Suprapubic skin (tissue), 4 donors: ENCODE measurements around the gene NEURL1B. TPM values are rescaled to one million over a fixed set of nuclear protein-coding genes. Genes with fewer than 3 reads are reported as not detected.

Source experiments
- DNase-seq, 2 donors: peaks; one replicate each; pipeline ENCODE4 v3.0.0-alpha.2; 2019; ENCODE audit warnings: low spot score in 2 of 2
- H3K27ac ChIP-seq: fragments of 200-600 bp; sonication (generic); one replicate; pipeline ENCODE4 v1.5.1; 2019
- H3K27me3 ChIP-seq: fragments of 200-600 bp; sonication (generic); one replicate; pipeline ENCODE4 v1.5.1; 2019
- H3K36me3 ChIP-seq: fragments of 200-600 bp; sonication (generic); one replicate; pipeline ENCODE4 v1.5.1; 2019
- H3K4me1 ChIP-seq: fragments of 200-600 bp; sonication (generic); one replicate; pipeline ENCODE4 v1.5.1; 2019
- H3K4me3 ChIP-seq: fragments of 200-600 bp; sonication (generic); one replicate; pipeline ENCODE4 v1.5.1; 2019; ENCODE audit warnings: mild to moderate bottlenecking
- H3K9me3 ChIP-seq: fragments of 200-600 bp; sonication (generic); one replicate; pipeline ENCODE4 v1.5.1; 2019
- EP300 ChIP-seq: sonication (generic); formaldehyde crosslinking; IDR thresholded peaks from one replicate; pipeline ENCODE4 v1.6.1; 2017; ENCODE audit warnings: antibody characterized with exemption
- POLR2A ChIP-seq, 2 donors: fragments of 450-650 bp; IDR thresholded peaks; one replicate each; pipeline ENCODE4 v1.6.1; 2017; ENCODE audit warnings: antibody characterized with exemption in 2 of 2, mild to moderate bottlenecking in 2 of 2, moderate library complexity in 2 of 2
- POLR2AphosphoS5 ChIP-seq, 3 donors: sonication (generic); formaldehyde crosslinking; IDR thresholded peaks; one replicate each; pipeline ENCODE4 v1.6.1; 2017; ENCODE audit warnings: antibody characterized with exemption in 3 of 3
- WGBS: methylation state at CpG from one replicate; pipeline ENCODE4 v1.1.5; 2018; 5-methylcytosine and 5-hydroxymethylcytosine counted together
- total RNA-seq, 4 donors: library from RNA; depleted of rRNA; stranded (reverse); fragments of >200 nt; gene quantifications; one replicate each; pipeline ENCODE4 v1.1.0, GENCODE V29; 2016
- TF ChIP-seq, protein P1 (sequence below), 2 donors: fragments of 200-600 bp in 1 of 2; fragments of 450-650 bp in 1 of 2; sonication (generic) in 1 of 2; IDR thresholded peaks; one replicate each; pipeline ENCODE4 v1.5.1; 2016 to 2019; ENCODE audit warnings: antibody characterized with exemption in 2 of 2, mild to moderate bottlenecking in 1 of 2, moderate library complexity in 1 of 2

The NEURL1B gene
- total RNA-seq, 4 donors from 2014 or later, result 18.5 to 40.9 (median 30.4) TPM

DNA sequence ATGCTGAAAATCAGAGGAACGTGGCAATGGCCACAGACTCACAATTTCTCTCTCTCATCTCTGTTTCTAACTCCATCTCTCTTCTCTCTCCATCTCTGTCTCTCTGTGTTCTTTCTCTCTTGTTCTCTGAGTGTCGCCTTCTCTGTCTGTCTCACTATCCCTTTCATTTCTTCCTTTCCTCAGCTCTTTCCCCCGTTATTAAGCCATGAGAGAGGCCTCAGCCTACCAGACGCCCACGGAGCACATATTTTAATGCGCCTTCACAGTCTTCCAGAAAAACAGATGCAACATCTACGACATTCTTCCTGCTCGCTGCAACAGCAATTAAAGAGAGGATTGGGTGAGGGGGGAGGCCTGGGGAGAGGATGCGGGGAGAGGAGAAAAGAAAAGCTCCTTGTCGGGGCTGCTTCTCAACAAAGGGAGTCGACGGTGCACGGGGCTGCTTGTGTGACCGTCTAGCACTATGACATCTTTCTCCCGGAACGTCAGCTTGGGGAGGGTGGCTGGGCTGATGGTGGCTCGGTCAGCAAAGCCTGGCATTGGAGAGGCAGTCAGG lies 37.7 kb upstream of the NEURL1B start:
- no peaks in the 10 kb centered on the region for H3K36me3 ChIP-seq
- no peaks in the 10 kb centered on the region for H3K27me3 ChIP-seq
- H3K4me1 ChIP-seq, result peaks cover 3% of the 10 kb centered on the region
- H3K9me3 ChIP-seq, result no peaks in the 10 kb centered on the region
- H3K27ac ChIP-seq, result peak overlapping the region; percentile 2
- H3K4me3 ChIP-seq, result no peak overlapping the region
- no peak for DNase-seq
- WGBS, result 48% methylated on average over 17 of the region's 17 CpGs
- no peak for TF ChIP-seq POLR2A (IDR thresholded peaks at IDR 0.05)
- TF ChIP-seq, protein P1, sequence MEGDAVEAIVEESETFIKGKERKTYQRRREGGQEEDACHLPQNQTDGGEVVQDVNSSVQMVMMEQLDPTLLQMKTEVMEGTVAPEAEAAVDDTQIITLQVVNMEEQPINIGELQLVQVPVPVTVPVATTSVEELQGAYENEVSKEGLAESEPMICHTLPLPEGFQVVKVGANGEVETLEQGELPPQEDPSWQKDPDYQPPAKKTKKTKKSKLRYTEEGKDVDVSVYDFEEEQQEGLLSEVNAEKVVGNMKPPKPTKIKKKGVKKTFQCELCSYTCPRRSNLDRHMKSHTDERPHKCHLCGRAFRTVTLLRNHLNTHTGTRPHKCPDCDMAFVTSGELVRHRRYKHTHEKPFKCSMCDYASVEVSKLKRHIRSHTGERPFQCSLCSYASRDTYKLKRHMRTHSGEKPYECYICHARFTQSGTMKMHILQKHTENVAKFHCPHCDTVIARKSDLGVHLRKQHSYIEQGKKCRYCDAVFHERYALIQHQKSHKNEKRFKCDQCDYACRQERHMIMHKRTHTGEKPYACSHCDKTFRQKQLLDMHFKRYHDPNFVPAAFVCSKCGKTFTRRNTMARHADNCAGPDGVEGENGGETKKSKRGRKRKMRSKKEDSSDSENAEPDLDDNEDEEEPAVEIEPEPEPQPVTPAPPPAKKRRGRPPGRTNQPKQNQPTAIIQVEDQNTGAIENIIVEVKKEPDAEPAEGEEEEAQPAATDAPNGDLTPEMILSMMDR (IDR thresholded peaks at IDR 0.05), result no peak
- TF ChIP-seq POLR2AphosphoS5 (IDR thresholded peaks at IDR 0.05), result no peak
- TF ChIP-seq EP300, result no peak

DNA sequence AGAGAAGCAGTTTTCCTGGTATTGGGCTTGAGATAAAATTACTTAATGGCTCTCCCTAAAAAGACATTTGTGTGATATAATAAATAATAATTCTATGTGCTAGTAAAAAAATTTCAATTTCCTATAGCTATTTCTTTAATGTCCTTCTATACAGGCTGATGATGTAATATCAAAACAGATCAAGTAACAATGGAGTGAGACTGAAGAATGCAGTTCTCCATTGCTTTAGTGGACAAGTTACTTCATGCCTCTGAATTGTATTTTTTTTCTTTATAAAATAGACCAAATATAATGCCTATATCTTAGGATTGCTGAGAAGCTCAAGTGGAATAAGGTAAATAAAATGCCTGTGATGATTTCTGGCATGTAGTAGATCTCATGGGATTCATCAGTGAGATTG lies 35.6 kb upstream of the NEURL1B start:
- H3K9me3 ChIP-seq, result no peaks in the 10 kb centered on the region
- no peak overlapping the region for H3K4me3 ChIP-seq
- H3K36me3 ChIP-seq, result no peaks in the 10 kb centered on the region
- H3K4me1 ChIP-seq, result no peaks in the 10 kb centered on the region
- H3K27ac ChIP-seq, result no peak overlapping the region
- no peaks in the 10 kb centered on the region for H3K27me3 ChIP-seq
- TF ChIP-seq, protein P1 (IDR thresholded peaks at IDR 0.05), result no peak
- TF ChIP-seq EP300 (no peak), POLR2AphosphoS5 (IDR thresholded peaks at IDR 0.05) (no peak), POLR2A (IDR thresholded peaks at IDR 0.05) (no peak)
- DNase-seq, result no peak

DNA sequence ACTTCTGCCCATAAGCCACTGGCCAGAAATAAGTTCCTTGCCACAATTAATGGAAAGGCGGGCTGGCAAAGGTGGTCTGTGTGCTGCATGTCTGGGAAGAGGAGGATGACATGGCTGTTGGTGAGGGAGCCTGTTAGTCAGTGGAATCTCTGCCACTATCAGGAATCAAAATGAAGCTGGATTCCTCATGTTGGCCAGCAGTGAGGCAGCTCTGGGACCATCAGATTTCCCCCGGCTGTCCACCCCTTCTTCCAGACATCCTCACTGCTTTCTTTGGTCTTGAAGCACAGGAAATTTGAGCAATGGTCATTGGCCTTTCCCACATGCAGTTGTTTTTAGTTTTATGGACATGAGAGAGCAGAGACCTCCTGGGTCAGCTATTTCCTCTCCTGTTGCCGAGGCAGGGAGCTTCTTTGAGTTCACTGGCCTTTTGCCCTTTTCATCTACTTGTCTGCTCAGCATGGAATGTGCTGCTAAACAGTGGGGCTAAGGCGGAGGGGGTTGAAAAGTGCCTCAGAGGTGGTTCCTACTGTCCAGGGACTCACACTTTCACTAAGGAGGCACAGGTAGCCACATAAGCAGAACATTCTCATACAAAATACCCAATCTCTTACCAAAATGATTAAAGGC lies 34.8 kb upstream of the NEURL1B start:
- DNase-seq, result no peak
- no peaks in the 10 kb centered on the region for H3K27me3 ChIP-seq
- no peak overlapping the region for H3K27ac ChIP-seq
- TF ChIP-seq POLR2A (IDR thresholded peaks at IDR 0.05), result no peak
- no peak for TF ChIP-seq POLR2AphosphoS5 (IDR thresholded peaks at IDR 0.05)
- TF ChIP-seq, protein P1 (IDR thresholded peaks at IDR 0.05), result no peak
- no peak for TF ChIP-seq EP300
- 75% methylated on average over 4 of the region's 4 CpGs for WGBS
- H3K4me3 ChIP-seq, result no peak overlapping the region
- H3K9me3 ChIP-seq, result no peaks in the 10 kb centered on the region
- H3K4me1 ChIP-seq, result no peaks in the 10 kb centered on the region
- no peaks in the 10 kb centered on the region for H3K36me3 ChIP-seq

DNA sequence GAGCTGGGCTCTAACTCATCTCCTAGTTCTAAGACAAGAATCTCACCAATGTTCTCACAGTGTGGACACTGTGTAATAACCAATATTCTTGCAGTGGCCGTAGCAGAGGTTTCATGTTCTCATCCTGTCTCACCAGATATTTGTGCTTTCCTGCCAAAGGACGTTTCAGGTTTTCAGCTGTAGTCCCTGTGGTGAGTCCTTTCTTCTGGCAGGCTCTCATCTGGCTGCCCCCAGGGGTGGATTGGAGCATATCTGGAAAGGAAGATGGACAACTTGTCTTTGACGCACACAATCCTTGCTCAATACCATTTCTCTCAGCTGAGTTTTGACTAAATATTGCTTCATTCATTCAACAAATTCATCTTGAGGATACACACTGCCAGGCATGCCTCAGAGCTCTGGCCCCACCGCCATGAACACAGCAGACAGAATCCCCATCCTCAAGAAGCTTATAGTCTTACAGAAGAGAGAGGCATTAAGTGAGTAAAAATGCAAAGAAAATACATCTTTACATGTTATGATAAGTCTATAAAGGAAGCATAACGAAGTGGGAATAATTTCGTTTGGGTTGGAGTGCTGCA lies 33.8 kb upstream of the NEURL1B start:
- Histone ChIP-seq H3K4me1 (no peaks in the 10 kb centered on the region), H3K4me3 (no peak overlapping the region), H3K36me3 (no peaks in the 10 kb centered on the region), H3K27me3 (no peaks in the 10 kb centered on the region), H3K27ac (no peak overlapping the region), H3K9me3 (no peaks in the 10 kb centered on the region)
- DNase-seq, result no peak
- TF ChIP-seq POLR2AphosphoS5 (IDR thresholded peaks at IDR 0.05), result no peak
- no peak for TF ChIP-seq POLR2A (IDR thresholded peaks at IDR 0.05)
- TF ChIP-seq, protein P1 (IDR thresholded peaks at IDR 0.05), result no peak
- no peak for TF ChIP-seq EP300
- WGBS, result 64% methylated on average over 6 of the region's 6 CpGs

DNA sequence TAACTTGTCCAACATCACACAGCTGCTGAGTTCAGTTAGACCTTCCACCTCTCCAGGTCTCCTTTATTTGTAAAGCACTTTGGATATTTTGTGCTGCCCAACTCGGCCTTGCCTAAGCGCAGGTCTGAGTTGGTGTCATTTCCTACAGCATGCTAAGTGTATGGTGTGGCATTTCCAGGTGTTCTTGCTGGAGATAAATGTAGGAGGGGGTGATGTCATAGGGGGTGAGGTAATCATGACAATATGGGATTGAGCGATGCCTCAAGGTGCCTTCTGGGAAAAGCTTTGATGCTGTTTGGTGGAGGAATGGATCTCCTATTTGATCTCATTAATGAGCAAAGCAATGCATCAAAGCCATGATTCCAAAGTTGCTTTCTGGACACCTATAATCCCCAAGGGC lies 32.3 kb upstream of the NEURL1B start:
- H3K4me3 ChIP-seq, result no peak overlapping the region
- H3K27ac ChIP-seq, result no peak overlapping the region
- H3K36me3 ChIP-seq, result no peaks in the 10 kb centered on the region
- no peak for DNase-seq
- 100% methylated on average over 3 of the region's 3 CpGs for WGBS
- H3K27me3 ChIP-seq, result no peaks in the 10 kb centered on the region
- no peaks in the 10 kb centered on the region for H3K9me3 ChIP-seq
- TF ChIP-seq, protein P1 (IDR thresholded peaks at IDR 0.05), result no peak
- TF ChIP-seq EP300, result no peak
- no peak for TF ChIP-seq POLR2A (IDR thresholded peaks at IDR 0.05)
- no peak for TF ChIP-seq POLR2AphosphoS5 (IDR thresholded peaks at IDR 0.05)
- H3K4me1 ChIP-seq, result no peaks in the 10 kb centered on the region
